ENCODE measurements around the gene ARHGAP28. TPM values are rescaled to one million over a fixed set of nuclear protein-coding genes. Genes with fewer than 3 reads are reported as not detected.

ARHGAP28 gene
- total RNA-seq, 1 experiment from 2014 or later, result 0.41 TPM

- no peak for DNase-seq (ENCODE audit: low read depth, low spot score)
- no peaks in the 10 kb centered on the region for H3K36me3 ChIP-seq (ENCODE audit: control insufficient read depth, insufficient read depth, low read length)
- H3K9me3 ChIP-seq (ENCODE audit: control insufficient read depth, insufficient read depth, low read depth, low read length), result no peaks in the 10 kb centered on the region
- TF ChIP-seq CTCF (IDR thresholded peaks at IDR 0.05), result no peak
- no peak for TF ChIP-seq SIN3A (IDR thresholded peaks at IDR 0.05; ENCODE audit: borderline replicate concordance, insufficient read depth, low read depth, low read length)
- TF ChIP-seq POLR2AphosphoS5 (IDR thresholded peaks at IDR 0.05; ENCODE audit: low read depth, low read length), result no peak
- no peak for TF ChIP-seq REST (IDR thresholded peaks at IDR 0.05; ENCODE audit: insufficient read depth in 1 of 2, low read depth in 2 of 2, low read length in 1 of 2)
- TF ChIP-seq TCF7L2 (IDR thresholded peaks at IDR 0.05; ENCODE audit: low read depth, low read length), result no peak
- ATAC-seq, result no peak
- ChIA-PET CTCF (no interaction called here), POLR2A (no interaction called here)
- in situ Hi-C loops (cut with HindIII; ENCODE audit: low pct_unique_long_range_greater_than_20kb, low sequenced_read_pairs) (no loop called here), intact Hi-C loops (cut with micrococcal nuclease; ENCODE audit: unreplicated experiment) (no loop called here)
- no peaks in the 10 kb centered on the region for H3K4me1 ChIP-seq (ENCODE audit: control insufficient read depth, insufficient read depth, low read length)
- no peak overlapping the region for H3K4me3 ChIP-seq (ENCODE audit: low read depth in 2 of 2, low read length in 2 of 2)
- H3K27me3 ChIP-seq (ENCODE audit: control insufficient read depth, insufficient read depth, low read length), result no peaks in the 10 kb centered on the region
- no TSS peak for BruUV-seq (replicated peaks)
- H3K27ac ChIP-seq (ENCODE audit: low read length), result no peak overlapping the region
Measured at GRCh38 chr18:6763524-6763923, 34.0 kb downstream of the ARHGAP28 start.

GRCh38 chr18:6764382-6764781 is 34.9 kb downstream of the ARHGAP28 start:
- H3K36me3 ChIP-seq (ENCODE audit: control insufficient read depth, insufficient read depth, low read length), result no peaks in the 10 kb centered on the region
- no peaks in the 10 kb centered on the region for H3K4me1 ChIP-seq (ENCODE audit: control insufficient read depth, insufficient read depth, low read length)
- intact Hi-C loops (cut with micrococcal nuclease; ENCODE audit: unreplicated experiment) (no loop called here), in situ Hi-C loops (cut with HindIII; ENCODE audit: low pct_unique_long_range_greater_than_20kb, low sequenced_read_pairs) (no loop called here)
- ATAC-seq (no peak), DNase-seq (ENCODE audit: low read depth, low spot score) (no peak)
- no TSS peak for BruUV-seq (replicated peaks)
- ChIA-PET CTCF (no interaction called here), POLR2A (no interaction called here)
- no peak overlapping the region for H3K4me3 ChIP-seq (ENCODE audit: low read depth in 2 of 2, low read length in 2 of 2)
- H3K9me3 ChIP-seq (ENCODE audit: control insufficient read depth, insufficient read depth, low read depth, low read length), result no peaks in the 10 kb centered on the region
- no peak overlapping the region for H3K27ac ChIP-seq (ENCODE audit: low read length)
- TF ChIP-seq REST (IDR thresholded peaks at IDR 0.05; ENCODE audit: insufficient read depth in 1 of 2, low read depth in 2 of 2, low read length in 1 of 2), result no peak
- H3K27me3 ChIP-seq (ENCODE audit: control insufficient read depth, insufficient read depth, low read length), result no peaks in the 10 kb centered on the region
